Measurements from ENCODE around the gene TAS1R2. TPM values are rescaled to one million over a fixed set of nuclear protein-coding genes. Genes with fewer than 3 reads are reported as not detected.

The TAS1R2 gene
- total RNA-seq, 2 donors from 2014 or later: not detected

DNA sequence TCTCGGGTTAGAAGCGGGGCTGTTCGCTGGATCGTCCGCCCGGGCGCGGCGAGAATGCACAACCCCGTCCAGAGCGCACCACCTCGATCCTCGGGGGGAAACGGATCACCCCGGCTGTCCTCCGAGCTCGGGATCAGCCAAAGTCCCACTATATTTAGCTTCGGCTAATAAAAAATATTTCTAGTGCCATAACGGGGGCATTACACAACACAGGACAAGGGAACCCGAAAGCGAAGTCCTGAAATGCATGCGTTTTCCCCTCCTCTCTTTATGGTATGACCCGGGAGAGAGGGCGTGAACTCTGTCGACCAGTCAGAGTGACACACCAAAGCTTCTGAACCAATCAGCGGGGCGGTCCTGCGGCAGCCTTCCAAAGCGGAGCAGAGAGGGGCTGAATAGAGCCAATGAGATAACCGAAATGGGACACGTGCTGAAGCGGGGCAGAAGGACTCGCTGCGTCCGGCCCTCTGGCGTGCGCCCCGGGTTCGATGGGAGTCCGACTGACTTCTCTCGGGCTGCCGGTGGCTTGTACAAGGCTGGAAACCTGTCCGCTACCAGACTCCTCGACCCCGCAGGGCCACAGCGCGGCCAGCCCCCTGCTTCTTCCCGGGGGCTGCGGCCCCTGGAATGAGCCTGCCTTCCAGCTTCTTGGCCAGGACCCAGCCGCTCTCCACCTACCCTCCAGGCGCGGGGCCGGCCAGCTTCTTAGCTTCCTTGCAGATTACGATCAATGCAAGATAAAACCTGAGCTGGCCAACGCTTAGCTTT, 43.2 kb upstream of the TAS1R2 start, which contains the start of gene ALDH4A1:
Gene ALDH4A1, minus strand, starts transcription at position 33 of the 768 bp plus-strand sequence. Its CDS starts 32 bp downstream, at position 1.
- Histone ChIP-seq H3K4me3 (peak within 1 kb of the TSS; percentile 77), H3K9me3 (no peaks in the 10 kb centered on the region), H3K27ac (peak within 1 kb of the TSS; percentile 79 to 96), H3K36me3 (no peaks in the 10 kb centered on the region), H3K27me3 (replicated peaks; ENCODE audit: insufficient read depth) (no peaks in the 10 kb centered on the region), H3K4me1 (ENCODE audit: control insufficient read depth in 1 of 2, low read depth in 2 of 2) (peaks cover 14 to 24% of the 10 kb centered on the region in 2 donors)
- ATAC-seq (ENCODE audit: insufficient number of reproducible peaks, low FRiP score, low read depth) (peak; percentile 95), DNase-seq (ENCODE audit: low spot score) (peak; percentile 93)
- TF ChIP-seq CTCF (IDR thresholded peaks at IDR 0.05): no peak

DNA sequence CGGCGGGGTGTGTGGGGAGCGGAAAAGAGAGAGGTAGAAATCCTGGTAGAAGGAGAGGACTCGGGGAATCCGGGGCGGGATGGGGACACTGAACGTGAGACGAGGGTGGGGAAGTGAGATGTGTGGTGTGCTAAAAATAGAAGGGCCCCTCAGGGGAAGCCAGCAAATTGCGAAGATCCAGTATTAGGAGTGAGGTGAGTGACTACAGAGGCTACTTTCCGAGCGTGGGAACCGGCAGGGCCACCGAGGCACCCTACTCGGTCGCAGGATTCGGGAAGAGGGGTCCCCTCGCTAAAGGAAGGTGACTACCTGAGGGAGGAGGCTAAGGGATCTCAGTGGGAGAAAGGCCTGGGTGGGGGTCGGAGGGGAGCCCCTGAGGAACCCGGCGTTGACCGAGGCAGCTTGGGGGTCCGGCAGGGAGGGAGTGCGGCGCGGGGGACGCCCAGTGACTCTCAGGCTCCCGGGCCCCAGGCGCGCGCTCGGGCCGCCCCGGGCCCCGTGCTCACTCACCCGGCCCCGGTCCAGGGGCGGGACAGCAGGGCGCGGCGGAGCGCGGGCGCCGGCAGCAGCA, 42.6 kb upstream of the TAS1R2 start:
- H3K27ac ChIP-seq: peak overlapping the region; percentile 79 to 96
- no peaks in the 10 kb centered on the region for H3K36me3 ChIP-seq
- no peak for ATAC-seq (ENCODE audit: insufficient number of reproducible peaks, low FRiP score, low read depth)
- no peaks in the 10 kb centered on the region for H3K9me3 ChIP-seq
- DNase-seq (ENCODE audit: low spot score): no peak
- H3K27me3 ChIP-seq (replicated peaks; ENCODE audit: insufficient read depth): no peaks in the 10 kb centered on the region
- peaks cover 7 to 17% of the 10 kb centered on the region in 2 donors for H3K4me1 ChIP-seq (ENCODE audit: control insufficient read depth in 1 of 2, low read depth in 2 of 2)
- TF ChIP-seq CTCF (IDR thresholded peaks at IDR 0.05): no peak
- H3K4me3 ChIP-seq: peak overlapping the region; percentile 77

- no peaks in the 10 kb centered on the region for H3K9me3 ChIP-seq
- no peak for DNase-seq (ENCODE audit: low spot score)
- peaks cover 7 to 16% of the 10 kb centered on the region in 2 donors for H3K4me1 ChIP-seq (ENCODE audit: control insufficient read depth in 1 of 2, low read depth in 2 of 2)
- H3K36me3 ChIP-seq: no peaks in the 10 kb centered on the region
- TF ChIP-seq CTCF (IDR thresholded peaks at IDR 0.05): no peak
- no peaks in the 10 kb centered on the region for H3K27me3 ChIP-seq (replicated peaks; ENCODE audit: insufficient read depth)
- H3K4me3 ChIP-seq: peak overlapping the region; percentile 77
- no peak overlapping the region for H3K27ac ChIP-seq
- no peak for ATAC-seq (ENCODE audit: insufficient number of reproducible peaks, low FRiP score, low read depth)
Measured at GRCh38 chr1:18901147-18901951, 41.9 kb upstream of the TAS1R2 start.

DNA sequence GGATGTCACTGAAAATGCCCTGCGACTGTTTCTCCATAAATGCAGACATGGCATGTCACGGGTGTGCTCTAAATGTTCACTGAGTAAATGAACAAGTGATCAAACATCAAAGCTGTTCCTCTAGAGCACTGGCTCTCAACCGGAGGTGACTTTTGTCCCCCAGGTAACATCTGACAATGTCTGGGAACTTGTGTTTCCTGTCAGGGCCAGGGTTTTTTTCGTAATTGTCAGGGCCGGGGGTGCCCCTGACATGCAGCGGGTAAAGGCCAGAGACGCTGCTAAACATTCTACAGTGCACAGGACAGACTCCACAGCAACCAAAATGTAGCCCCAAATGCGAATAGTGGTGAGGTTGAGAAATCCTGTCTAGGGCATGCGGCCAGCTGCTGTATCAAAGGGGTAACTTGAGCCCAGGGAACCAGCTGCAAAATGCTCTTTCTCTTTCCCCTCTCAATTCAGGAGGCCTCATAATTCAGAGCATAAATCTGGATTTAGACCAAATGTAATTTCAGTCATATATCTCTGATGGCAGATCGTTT, 40.9 kb upstream of the TAS1R2 start:
- H3K27me3 ChIP-seq (replicated peaks; ENCODE audit: insufficient read depth): no peaks in the 10 kb centered on the region
- H3K36me3 ChIP-seq: no peaks in the 10 kb centered on the region
- no peaks in the 10 kb centered on the region for H3K9me3 ChIP-seq
- peaks cover 7 to 16% of the 10 kb centered on the region in 2 donors for H3K4me1 ChIP-seq (ENCODE audit: control insufficient read depth in 1 of 2, low read depth in 2 of 2)
- DNase-seq (ENCODE audit: low spot score) (no peak), ATAC-seq (ENCODE audit: insufficient number of reproducible peaks, low FRiP score, low read depth) (no peak)
- TF ChIP-seq CTCF (IDR thresholded peaks at IDR 0.05): no peak
- H3K4me3 ChIP-seq: no peak overlapping the region
- H3K27ac ChIP-seq: no peak overlapping the region

All from thoracic aorta (tissue), 2 donors.